ENCODE measurements around the gene IL23R.

IL23R gene

GRCh38 chr1:67239738-67240137 lies 73.5 kb downstream of the IL23R start:
- TF ChIP-seq CTCF (IDR thresholded peaks at IDR 0.05; ENCODE audit: low read depth, low read length, missing control alignments), result no peak
- no peak for DNase-seq (ENCODE audit: extremely low read depth, low read depth)
- no peak overlapping the region for H3K4me3 ChIP-seq (replicated peaks; ENCODE audit: low read depth, low read length)

GRCh38 chr1:67241200-67241746 lies 75.0 kb downstream of the IL23R start:
- TF ChIP-seq CTCF (IDR thresholded peaks at IDR 0.05; ENCODE audit: low read depth, low read length, missing control alignments), result no peak
- DNase-seq (ENCODE audit: extremely low read depth, low read depth), result no peak
- no peak overlapping the region for H3K4me3 ChIP-seq (replicated peaks; ENCODE audit: low read depth, low read length)

GRCh38 chr1:67242016-67242415 lies 75.8 kb downstream of the IL23R start:
- no peak for TF ChIP-seq CTCF (IDR thresholded peaks at IDR 0.05; ENCODE audit: low read depth, low read length, missing control alignments)
- H3K4me3 ChIP-seq (replicated peaks; ENCODE audit: low read depth, low read length), result no peak overlapping the region
- no peak for DNase-seq (ENCODE audit: extremely low read depth, low read depth)

GRCh38 chr1:67250051-67250653 lies 83.9 kb downstream of the IL23R start:
- no peak for TF ChIP-seq CTCF (IDR thresholded peaks at IDR 0.05; ENCODE audit: low read depth, low read length, missing control alignments)
- no peak for DNase-seq (ENCODE audit: extremely low read depth, low read depth)
- H3K4me3 ChIP-seq (replicated peaks; ENCODE audit: low read depth, low read length), result no peak overlapping the region

- TF ChIP-seq CTCF (IDR thresholded peaks at IDR 0.05; ENCODE audit: low read depth, low read length, missing control alignments), result no peak
- no peak overlapping the region for H3K4me3 ChIP-seq (replicated peaks; ENCODE audit: low read depth, low read length)
- DNase-seq (ENCODE audit: extremely low read depth, low read depth), result no peak
These were observed 90.3 kb downstream of the IL23R start for GRCh38 chr1:67256291-67257172.

GRCh38 chr1:67257173-67257535 lies 90.9 kb downstream of the IL23R start:
- TF ChIP-seq CTCF (IDR thresholded peaks at IDR 0.05; ENCODE audit: low read depth, low read length, missing control alignments), result no peak
- no peak overlapping the region for H3K4me3 ChIP-seq (replicated peaks; ENCODE audit: low read depth, low read length)
- DNase-seq (ENCODE audit: extremely low read depth, low read depth), result no peak

Measured in HFF-Myc (cell line).